PFSK-1 (cell line): ENCODE data around the gene SYNPR.

Experiments
- FOXP2 ChIP-seq: optimal IDR thresholded peaks from 2 replicates; pipeline ENCODE3; 2011; ENCODE audit warnings: borderline replicate concordance, control low read depth, inconsistent platforms; ENCODE audit not compliant: insufficient read depth; ENCODE audit errors: extremely low read length, extremely low read depth
- POLR2AphosphoS5 ChIP-seq: IDR thresholded peaks from 2 replicates; pipeline ENCODE4 v1.6.1; 2012; ENCODE audit warnings: low read depth, mild to moderate bottlenecking, control low read depth, low read length, moderate library complexity
- REST ChIP-seq, 2 experiments: IDR thresholded peaks; 2 replicates each; pipeline versions ENCODE4 v1.6.1 to v1.8.0; 2011 to 2012; ENCODE audit warnings: low read depth in 2 of 2, low read length in 2 of 2, control low read depth in 1 of 2, inconsistent platforms in 1 of 2, mild to moderate bottlenecking in 1 of 2, moderate library complexity in 1 of 2; ENCODE audit not compliant: insufficient read depth in 1 of 2
- SIN3A ChIP-seq: IDR thresholded peaks from 2 replicates; pipeline ENCODE4 v1.6.1; 2012; ENCODE audit warnings: mild to moderate bottlenecking, low read length, moderate library complexity, borderline replicate concordance; ENCODE audit not compliant: insufficient read depth
- TAF1 ChIP-seq: IDR thresholded peaks from 2 replicates; pipeline ENCODE4 v1.6.1; 2012; ENCODE audit warnings: low read length, control low read depth, borderline replicate concordance; ENCODE audit not compliant: insufficient read depth

- TF ChIP-seq REST (IDR thresholded peaks at IDR 0.05; ENCODE audit: insufficient read depth in 1 of 2, low read depth in 2 of 2, low read length in 2 of 2) (no peak), POLR2AphosphoS5 (no peak), SIN3A (no peak), TAF1 (no peak), FOXP2 (no peak)
These were observed 73.3 kb downstream of the SYNPR start for GRCh38 chr3:63351159-63352007.
